Measurements from ENCODE around the gene GFI1B.

The GFI1B gene

DNA sequence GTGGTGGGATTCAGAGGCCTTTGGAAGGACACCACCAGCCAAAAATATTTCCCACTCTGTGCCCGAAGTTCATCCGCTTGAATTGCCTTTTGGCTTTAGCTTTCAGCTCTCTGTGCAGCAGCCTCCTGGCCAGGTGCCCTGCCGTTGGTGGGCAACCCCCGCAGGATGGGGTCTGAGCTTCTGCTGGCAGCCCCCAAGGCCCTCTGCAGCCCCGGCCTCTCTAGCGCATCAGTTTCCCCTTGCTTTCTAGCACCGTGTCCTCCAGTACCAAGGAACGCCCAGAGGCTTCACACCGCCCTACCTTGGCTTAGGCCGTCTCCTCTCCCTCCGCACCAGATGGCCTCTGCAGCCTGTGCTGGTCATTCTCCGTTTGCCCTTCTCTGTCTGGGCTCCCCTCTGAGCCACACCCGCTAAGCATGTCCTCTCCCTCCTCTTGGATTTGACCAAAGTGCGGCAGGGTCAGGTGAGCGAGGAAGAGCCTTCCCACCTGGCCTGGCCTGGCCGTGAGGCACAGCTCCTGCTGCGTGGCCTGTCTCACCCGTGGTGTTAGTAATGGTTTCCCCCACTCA lies 29.9 kb upstream of the GFI1B start:
- no peak for TF ChIP-seq GATA2 (IDR thresholded peaks at IDR 0.05; ENCODE audit: low read depth, low read length)
- TF ChIP-seq GATA3 (IDR thresholded peaks at IDR 0.05; ENCODE audit: low read depth, low read length) = no peak

DNA sequence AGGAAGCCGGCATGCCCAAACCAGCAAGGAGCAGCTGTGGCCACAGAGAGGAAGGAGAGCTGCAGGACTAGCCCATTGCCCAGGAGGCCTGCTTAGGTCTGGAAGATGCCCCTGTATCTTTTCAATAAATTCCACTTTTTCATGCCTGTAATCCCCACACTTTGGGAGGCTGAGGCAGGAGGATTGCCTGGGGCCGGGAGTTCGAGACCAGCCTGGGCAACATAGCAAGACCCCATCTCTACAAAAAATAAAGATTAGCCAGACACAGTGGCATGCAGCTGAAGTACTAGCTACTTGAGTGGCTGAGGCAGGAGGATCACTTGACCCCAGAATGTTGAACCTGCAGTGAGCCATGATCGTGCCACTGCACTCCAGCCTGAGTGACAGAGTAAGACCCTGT lies 28.8 kb upstream of the GFI1B start:
- TF ChIP-seq GATA3 (IDR thresholded peaks at IDR 0.05; ENCODE audit: low read depth, low read length) (no peak), GATA2 (IDR thresholded peaks at IDR 0.05; ENCODE audit: low read depth, low read length) (no peak)

DNA sequence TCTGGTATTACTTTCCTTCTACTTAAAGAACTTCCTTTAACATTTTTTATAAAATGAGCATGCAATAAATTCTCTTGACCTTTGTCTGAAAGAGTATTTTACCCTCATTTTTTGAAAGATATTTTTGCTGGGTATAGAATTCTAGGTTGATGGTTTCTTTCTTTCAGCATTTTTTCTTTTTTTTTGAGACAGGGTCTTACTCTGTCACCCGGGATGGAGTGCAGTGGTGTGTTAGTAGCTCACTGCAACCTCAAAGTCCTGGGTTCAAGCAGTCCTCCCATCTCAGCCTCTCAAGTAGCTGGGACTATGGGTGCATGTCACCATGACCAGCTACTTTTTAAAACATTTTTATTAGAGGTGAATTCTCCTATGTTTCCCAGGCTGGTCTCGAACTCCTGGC lies 23.4 kb upstream of the GFI1B start:
- TF ChIP-seq GATA2 (IDR thresholded peaks at IDR 0.05; ENCODE audit: low read depth, low read length) = no peak
- TF ChIP-seq GATA3 (IDR thresholded peaks at IDR 0.05; ENCODE audit: low read depth, low read length) = no peak

DNA sequence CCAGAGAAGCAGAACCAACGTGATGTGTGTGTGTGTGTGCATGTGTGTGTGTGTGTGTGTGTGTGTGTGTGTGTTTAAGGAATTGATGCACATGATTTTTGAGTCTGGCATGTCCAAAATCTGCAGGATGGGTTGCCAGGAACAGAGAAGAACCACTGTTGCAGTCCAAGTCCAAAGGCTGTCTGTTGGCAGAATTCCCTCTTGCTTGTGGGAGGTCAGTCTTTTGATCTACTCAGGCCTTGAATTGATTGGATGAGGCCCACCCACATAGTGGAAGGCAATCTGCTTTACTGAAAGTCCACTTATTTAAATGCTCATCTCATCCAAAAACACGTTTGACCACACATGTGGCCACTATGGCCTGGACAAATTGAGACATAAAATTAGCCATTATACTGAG lies 22.7 kb upstream of the GFI1B start:
- TF ChIP-seq GATA2 (IDR thresholded peaks at IDR 0.05; ENCODE audit: low read depth, low read length) (no peak), GATA3 (IDR thresholded peaks at IDR 0.05; ENCODE audit: low read depth, low read length) (no peak)

DNA sequence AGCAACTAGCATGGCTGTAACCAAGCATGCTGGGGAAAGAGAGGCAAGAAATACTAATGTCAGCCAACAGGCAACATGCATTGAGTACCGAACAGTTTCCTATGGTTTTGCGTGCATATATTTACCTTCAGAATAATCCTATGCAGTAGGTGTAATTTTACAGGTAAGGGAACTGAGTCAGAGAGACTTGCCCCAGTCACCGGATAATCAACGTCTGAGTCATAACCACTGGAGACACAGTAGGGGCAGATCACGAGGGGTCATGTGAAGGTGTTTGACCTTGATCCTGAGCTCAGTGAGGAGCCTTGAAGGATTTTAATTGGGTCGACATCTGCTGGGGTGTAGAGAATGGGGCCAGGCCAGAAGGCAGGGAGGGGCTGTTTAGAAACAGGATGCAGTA lies 20.7 kb upstream of the GFI1B start:
- TF ChIP-seq GATA3 (IDR thresholded peaks at IDR 0.05; ENCODE audit: low read depth, low read length) (no peak), GATA2 (IDR thresholded peaks at IDR 0.05; ENCODE audit: low read depth, low read length) (no peak)

DNA sequence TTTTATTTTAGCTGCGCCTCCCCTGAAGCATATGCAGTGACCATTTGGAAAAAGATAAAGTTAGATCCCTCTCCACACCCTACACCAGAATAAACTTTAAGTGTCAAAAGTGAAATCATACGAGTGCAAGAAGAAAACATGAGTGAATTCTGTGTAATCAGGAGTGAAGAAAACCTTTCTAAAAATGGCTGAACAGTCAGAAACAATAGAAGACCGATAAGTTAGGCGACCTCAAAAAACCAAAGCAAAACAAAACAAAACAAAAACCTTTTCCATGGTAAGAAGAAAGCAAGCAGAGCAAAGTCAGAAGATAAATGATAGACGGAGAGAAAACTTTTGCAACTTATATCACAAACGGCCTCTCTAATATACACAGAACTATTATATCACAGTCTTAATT lies 17.5 kb upstream of the GFI1B start:
- no peak for TF ChIP-seq GATA3 (IDR thresholded peaks at IDR 0.05; ENCODE audit: low read depth, low read length)
- no peak for TF ChIP-seq GATA2 (IDR thresholded peaks at IDR 0.05; ENCODE audit: low read depth, low read length)

DNA sequence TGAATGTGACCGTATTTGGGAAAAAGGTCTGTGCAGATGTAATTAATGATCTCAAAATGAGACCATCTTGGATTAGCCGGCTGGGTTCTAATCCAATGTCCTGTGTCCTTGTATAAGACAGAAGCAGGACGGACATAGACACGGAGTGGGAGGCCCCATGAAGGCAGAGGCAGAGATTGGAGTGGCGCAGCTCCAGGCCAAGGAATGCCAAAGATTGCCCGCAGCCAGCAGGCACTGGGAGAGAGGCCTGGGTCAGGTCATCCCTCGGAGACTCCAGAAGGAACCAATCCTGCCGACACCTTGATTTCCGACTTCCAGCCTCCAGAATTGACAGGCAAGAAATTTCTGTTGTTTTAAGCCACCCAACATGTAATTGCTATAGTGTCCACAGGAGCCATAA lies 13.0 kb upstream of the GFI1B start:
- TF ChIP-seq GATA2 (IDR thresholded peaks at IDR 0.05; ENCODE audit: low read depth, low read length) = no peak

DNA sequence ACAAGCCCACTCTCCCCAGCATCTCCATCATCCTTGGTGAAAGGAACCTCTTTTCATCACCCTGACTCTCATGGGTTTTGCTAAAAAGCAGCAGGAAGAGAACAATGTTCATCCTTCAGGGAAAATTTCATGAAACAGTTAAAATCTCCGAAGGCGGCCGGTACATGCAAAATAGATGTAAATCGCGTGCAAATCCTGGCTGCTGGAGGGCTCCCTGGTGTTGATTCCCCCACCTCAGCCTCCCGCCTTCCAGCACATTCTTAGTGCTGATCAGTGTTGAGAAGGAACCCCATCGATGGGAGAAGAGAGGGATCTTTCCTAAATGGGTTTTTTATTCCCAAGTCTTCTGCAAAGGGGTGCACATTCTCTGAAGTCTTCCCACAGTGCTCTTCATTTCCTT lies 8.7 kb upstream of the GFI1B start:
- TF ChIP-seq GATA2 (IDR thresholded peaks at IDR 0.05; ENCODE audit: low read depth, low read length) (no peak), GATA3 (IDR thresholded peaks at IDR 0.05; ENCODE audit: low read depth, low read length) (no peak)

DNA sequence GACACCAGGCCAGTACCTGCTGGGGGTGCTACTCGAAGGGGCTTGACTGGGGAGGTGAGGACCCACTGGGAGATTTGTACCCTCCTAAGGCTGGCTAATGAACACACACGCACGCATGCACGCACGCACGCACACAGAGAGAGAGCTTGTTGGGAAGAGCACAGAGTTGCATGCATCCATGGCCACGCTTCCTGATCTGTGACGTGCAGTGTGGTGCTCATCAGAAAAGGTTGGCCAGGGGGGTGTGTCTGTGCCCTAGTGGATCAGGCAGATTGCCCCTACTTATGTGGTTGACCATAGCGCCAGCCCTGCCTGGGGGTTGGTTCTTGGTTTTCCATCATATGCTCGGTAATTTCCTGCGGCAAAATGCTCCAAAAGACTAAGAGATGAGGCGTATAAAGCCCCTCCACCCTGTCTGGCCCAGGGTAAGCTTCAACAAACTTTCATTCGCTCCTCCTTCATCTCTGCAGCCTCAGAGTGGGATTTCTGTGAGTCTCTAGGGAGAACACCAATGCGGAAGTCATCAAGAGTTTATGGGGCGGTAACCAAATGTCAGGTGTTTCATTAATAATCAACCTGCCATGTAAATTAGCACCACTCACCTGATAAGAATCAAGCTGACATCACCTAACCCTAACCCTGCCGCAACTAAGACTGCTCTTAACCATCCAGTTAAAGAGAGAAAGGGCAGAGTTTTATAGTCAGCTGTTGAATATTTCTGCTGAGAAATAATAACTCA lies 8.0 kb upstream of the GFI1B start:
- no peak for TF ChIP-seq GATA3 (IDR thresholded peaks at IDR 0.05; ENCODE audit: low read depth, low read length)
- no peak for TF ChIP-seq GATA2 (IDR thresholded peaks at IDR 0.05; ENCODE audit: low read depth, low read length)

DNA sequence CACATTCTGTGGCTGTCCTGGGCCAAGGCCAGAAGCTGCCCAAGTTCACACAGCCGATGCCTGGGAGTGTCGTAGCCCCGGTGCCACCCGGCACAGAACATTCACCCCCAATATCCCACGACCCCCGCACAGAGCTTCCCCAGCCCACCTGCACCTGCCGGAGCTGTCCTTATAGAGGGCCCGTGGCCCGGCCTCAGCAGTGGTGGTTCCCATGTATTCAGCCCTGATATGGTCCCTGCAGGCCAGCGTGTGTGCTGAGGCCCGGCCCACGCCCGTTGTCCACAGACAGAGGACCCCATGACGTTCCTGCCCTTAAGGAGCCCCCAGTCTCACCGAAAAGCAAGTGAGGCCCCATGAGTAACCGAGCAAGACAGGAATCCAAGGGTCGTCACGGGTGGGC lies 5.3 kb upstream of the GFI1B start:
- TF ChIP-seq GATA3 (IDR thresholded peaks at IDR 0.05; ENCODE audit: low read depth, low read length) (no peak), GATA2 (IDR thresholded peaks at IDR 0.05; ENCODE audit: low read depth, low read length) (no peak)

DNA sequence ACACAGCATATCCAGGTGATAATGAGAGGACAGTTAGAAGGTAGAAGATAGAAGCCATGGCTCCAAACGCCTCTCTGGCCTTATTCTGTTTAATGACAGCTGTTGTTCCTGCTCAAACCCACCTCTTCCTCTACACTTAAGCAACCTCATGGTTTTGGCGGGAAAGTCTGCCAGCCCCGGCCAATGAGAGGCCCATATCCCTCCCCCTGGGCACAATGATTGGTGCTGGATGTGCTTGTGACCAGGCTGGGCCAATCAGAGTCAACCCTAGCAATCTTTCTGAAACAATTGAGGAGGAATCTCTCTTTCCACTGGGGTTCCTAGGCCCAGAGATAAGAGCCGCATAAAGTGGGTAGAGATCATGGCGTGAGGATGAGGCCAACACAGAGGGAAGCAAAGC lies 4.8 kb upstream of the GFI1B start:
- TF ChIP-seq GATA3 (IDR thresholded peaks at IDR 0.05; ENCODE audit: low read depth, low read length) (no peak), GATA2 (IDR thresholded peaks at IDR 0.05; ENCODE audit: low read depth, low read length) (no peak)

DNA sequence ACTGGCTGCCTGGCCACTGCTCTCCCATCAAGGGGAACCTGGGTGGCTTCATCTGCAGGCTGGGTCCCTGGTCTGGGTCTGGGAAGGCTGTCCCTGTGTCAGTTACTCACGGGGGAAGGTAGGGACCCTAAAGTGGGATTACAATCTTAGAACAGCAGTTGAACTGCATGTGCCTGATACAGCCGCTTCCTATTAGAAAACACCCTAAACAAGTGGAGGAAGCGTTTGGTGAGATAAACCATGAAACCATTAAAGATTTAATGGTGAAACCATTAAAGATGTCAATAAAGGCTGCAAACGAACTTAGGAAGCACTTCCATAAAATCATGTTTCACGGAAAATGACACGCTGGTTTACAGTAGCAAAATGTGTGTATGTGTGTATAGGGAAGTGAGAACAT lies 2.5 kb upstream of the GFI1B start:
- TF ChIP-seq GATA2 (IDR thresholded peaks at IDR 0.05; ENCODE audit: low read depth, low read length) = no peak

DNA sequence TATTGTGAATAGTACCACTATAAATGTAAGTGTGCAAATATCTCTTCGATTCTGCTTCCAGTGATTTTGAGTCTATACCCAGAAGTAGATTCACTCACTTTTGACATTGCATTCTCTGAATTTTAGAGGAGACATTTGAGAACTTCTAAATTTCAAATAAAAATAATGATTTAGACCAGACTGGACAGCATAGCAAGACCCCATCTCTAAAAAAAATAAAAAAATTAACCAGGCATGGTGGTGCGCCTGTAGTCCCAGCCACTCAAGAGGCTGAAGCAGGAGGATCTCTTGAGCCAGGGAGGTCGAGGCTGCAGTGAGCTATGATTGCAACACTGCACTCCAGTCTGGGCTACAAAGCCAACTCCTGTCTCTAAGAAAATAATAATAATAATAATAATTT lies 1.9 kb upstream of the GFI1B start:
- TF ChIP-seq GATA2 (IDR thresholded peaks at IDR 0.05; ENCODE audit: low read depth, low read length) (no peak), GATA3 (IDR thresholded peaks at IDR 0.05; ENCODE audit: low read depth, low read length) (no peak)

DNA sequence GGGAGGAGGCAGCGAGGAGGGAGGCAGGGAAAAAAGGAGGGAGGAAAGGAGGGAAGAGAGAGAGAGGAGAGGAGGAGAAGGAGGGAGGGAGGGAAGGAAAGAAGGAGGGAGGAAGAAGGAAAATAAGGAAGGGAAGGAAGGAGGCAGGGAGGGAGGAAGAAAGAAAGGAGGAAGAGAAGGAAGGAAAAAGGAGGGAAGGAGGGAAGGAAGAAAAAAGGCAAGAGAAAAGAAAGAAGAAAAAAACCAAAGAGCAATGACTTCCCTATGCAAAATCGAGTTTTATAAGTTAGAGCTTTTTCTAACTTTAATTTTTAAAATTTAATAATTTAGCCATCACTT lies 413 bp upstream of the GFI1B start:
- no peak for TF ChIP-seq GATA3 (IDR thresholded peaks at IDR 0.05; ENCODE audit: low read depth, low read length)
- no peak for TF ChIP-seq GATA2 (IDR thresholded peaks at IDR 0.05; ENCODE audit: low read depth, low read length)

DNA sequence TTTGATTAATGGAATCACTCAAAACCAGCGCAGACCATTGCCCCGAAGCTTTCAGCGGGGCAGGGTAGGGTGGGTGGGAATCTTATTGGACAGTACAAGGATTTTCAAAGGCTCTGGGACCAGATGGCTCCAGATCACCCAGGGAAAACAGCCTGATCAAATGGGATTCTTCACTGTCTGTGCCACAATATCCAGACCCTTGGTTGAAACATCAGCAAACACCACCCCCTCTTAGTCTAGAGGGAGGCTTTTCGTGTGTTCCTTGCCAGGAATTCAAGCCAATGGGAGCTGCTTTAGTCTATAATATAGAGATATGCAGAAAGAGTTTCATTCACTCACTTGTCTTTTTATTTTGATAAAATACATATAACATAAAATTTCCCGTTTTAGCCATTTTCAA lies 1.7 kb downstream of the GFI1B start:
- TF ChIP-seq GATA2 (IDR thresholded peaks at IDR 0.05; ENCODE audit: low read depth, low read length) = no peak
- TF ChIP-seq GATA3 (IDR thresholded peaks at IDR 0.05; ENCODE audit: low read depth, low read length) = no peak

DNA sequence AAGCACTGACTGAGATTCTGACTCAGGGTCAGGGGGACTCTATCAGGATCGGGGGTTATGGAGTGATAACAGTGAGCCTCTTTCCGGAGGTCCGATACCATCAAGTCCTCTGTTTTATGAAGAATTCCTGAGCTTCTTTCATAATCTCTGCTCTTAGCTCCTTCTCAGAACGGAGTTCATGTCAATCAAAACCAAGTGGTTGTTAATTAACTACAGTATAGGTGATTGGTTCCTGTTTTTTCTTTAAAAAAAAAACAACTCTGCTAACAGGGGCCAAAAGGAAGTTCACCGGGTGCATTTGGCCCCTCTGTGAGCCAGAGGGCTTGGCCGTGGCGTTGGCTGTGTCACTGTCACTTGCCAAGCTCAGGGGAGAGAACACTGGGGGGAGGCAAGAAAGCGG lies 4.0 kb downstream of the GFI1B start:
- TF ChIP-seq GATA2 (IDR thresholded peaks at IDR 0.05; ENCODE audit: low read depth, low read length) (no peak), GATA3 (IDR thresholded peaks at IDR 0.05; ENCODE audit: low read depth, low read length) (no peak)
